OCI-LY3 (cell line): ENCODE measurements around the gene IFNGR2.

Experiments used
- H2AFZ ChIP-seq: fragments of 200-600, 300-600 bp; shearing (Covaris generic); 2 replicates; pipeline ENCODE4 v1.6.0; 2014; ENCODE audit warnings: antibody characterized with exemption, low read depth, low read length
- H3K27ac ChIP-seq: fragments of 200-600, 300-600 bp; sonication (generic); 2 replicates; pipeline ENCODE4 v1.5.1; 2014; ENCODE audit warnings: mild to moderate bottlenecking, low read length, moderate library complexity, mixed read lengths
- H3K27me3 ChIP-seq: fragments of 200-600, 300-600 bp; sonication (generic); 2 replicates; pipeline ENCODE4 v1.6.1; 2014; ENCODE audit warnings: low read depth, low read length, mixed read lengths
- H3K36me3 ChIP-seq: fragments of 200-600, 300-600 bp; sonication (generic); replicated peaks from 2 replicates; pipeline ENCODE3; 2014; ENCODE audit warnings: low read depth, low read length, mixed read lengths
- H3K4me1 ChIP-seq: fragments of 300-600, 200-600 bp; sonication (generic); 2 replicates; pipeline ENCODE4 v1.6.1; 2014; ENCODE audit warnings: low read length, mixed read lengths
- H3K4me2 ChIP-seq: fragments of 200-600, 300-600 bp; sonication (generic); 2 replicates; pipeline ENCODE4 v1.6.1; 2014; ENCODE audit warnings: low read length, mixed read lengths
- H3K4me3 ChIP-seq: fragments of 300-600, 200-600 bp; sonication (generic); 2 replicates; pipeline ENCODE4 v1.5.1; 2014; ENCODE audit warnings: antibody characterized with exemption, mild to moderate bottlenecking, low read length, moderate library complexity
- H3K79me2 ChIP-seq: fragments of 300-600, 200-600 bp; shearing (Covaris generic); 2 replicates; pipeline ENCODE4 v1.6.1; 2014; ENCODE audit warnings: mild to moderate bottlenecking, low read length, mixed read lengths
- H3K9ac ChIP-seq: fragments of 300-600, 200-600 bp; shearing (Covaris generic); 2 replicates; pipeline ENCODE4 v1.6.0; 2014; ENCODE audit warnings: mild to moderate bottlenecking, low read length, moderate library complexity
- H3K9me3 ChIP-seq: fragments of 200-600, 300-600 bp; shearing (Covaris generic); 2 replicates; pipeline ENCODE4 v1.6.1; 2014; ENCODE audit warnings: low read length, mixed read lengths; ENCODE audit not compliant: insufficient read depth
- H4K20me1 ChIP-seq: fragments of 200-600, 300-600 bp; sonication (generic); 2 replicates; pipeline ENCODE4 v1.6.1; 2016; ENCODE audit warnings: low read length, mixed read lengths; ENCODE audit not compliant: insufficient read depth
- CTCF ChIP-seq: fragments of 200-600, 300-600 bp; sonication (generic); IDR thresholded peaks from 2 replicates; pipeline ENCODE4 v1.5.1; 2014; ENCODE audit warnings: antibody characterized with exemption, low read length, low read depth
- EZH2phosphoT487 ChIP-seq: fragments of 200-600 bp; shearing (Covaris generic); IDR thresholded peaks from 2 replicates; pipeline ENCODE4 v1.6.1; 2018; ENCODE audit warnings: antibody characterized with exemption, mixed run types, low read depth

The IFNGR2 gene

GRCh38 chr21:33451634-33452071, 48.4 kb downstream of the IFNGR2 start:
- Histone ChIP-seq H3K27me3 (no peaks in the 10 kb centered on the region), H3K27ac (no peak overlapping the region), H3K4me1 (peaks cover 9% of the 10 kb centered on the region), H4K20me1 (no peaks in the 10 kb centered on the region), H3K79me2 (no peaks in the 10 kb centered on the region), H3K9ac (no peak overlapping the region), H3K9me3 (no peaks in the 10 kb centered on the region), H2AFZ (no peak overlapping the region), H3K4me3 (no peak overlapping the region), H3K4me2 (no peak overlapping the region), H3K36me3 (no peaks in the 10 kb centered on the region)
- TF ChIP-seq CTCF (no peak), EZH2phosphoT487 (no peak)

- no peak overlapping the region for H3K4me2 ChIP-seq
- H3K27ac ChIP-seq = no peak overlapping the region
- H3K4me1 ChIP-seq = peaks cover 9% of the 10 kb centered on the region
- H4K20me1 ChIP-seq = no peaks in the 10 kb centered on the region
- H3K9ac ChIP-seq = no peak overlapping the region
- H3K79me2 ChIP-seq = no peaks in the 10 kb centered on the region
- H3K4me3 ChIP-seq = no peak overlapping the region
- no peaks in the 10 kb centered on the region for H3K36me3 ChIP-seq
- H2AFZ ChIP-seq = no peak overlapping the region
- no peaks in the 10 kb centered on the region for H3K27me3 ChIP-seq
- H3K9me3 ChIP-seq = no peaks in the 10 kb centered on the region
- TF ChIP-seq EZH2phosphoT487 (no peak), CTCF (no peak)
Observed at GRCh38 chr21:33452362-33452761, 49.1 kb downstream of the IFNGR2 start.

GRCh38 chr21:33455686-33456446, 52.7 kb downstream of the IFNGR2 start:
- no peak overlapping the region for H3K27ac ChIP-seq
- H3K79me2 ChIP-seq = no peaks in the 10 kb centered on the region
- no peaks in the 10 kb centered on the region for H3K9me3 ChIP-seq
- H3K27me3 ChIP-seq = no peaks in the 10 kb centered on the region
- peak overlapping the region; percentile 13; the same call in 1 of the 2 replicates for H3K4me2 ChIP-seq
- H3K4me1 ChIP-seq = peaks cover 9% of the 10 kb centered on the region
- H3K36me3 ChIP-seq = no peaks in the 10 kb centered on the region
- no peaks in the 10 kb centered on the region for H4K20me1 ChIP-seq
- H3K4me3 ChIP-seq = no peak overlapping the region
- no peak overlapping the region for H3K9ac ChIP-seq
- TF ChIP-seq CTCF (no peak), EZH2phosphoT487 (no peak)
- no peak overlapping the region for H2AFZ ChIP-seq

GRCh38 chr21:33458861-33459260, 55.6 kb downstream of the IFNGR2 start:
- Histone ChIP-seq H3K4me2 (no peak overlapping the region), H3K27me3 (no peaks in the 10 kb centered on the region), H3K36me3 (no peaks in the 10 kb centered on the region), H3K4me3 (no peak overlapping the region), H3K27ac (no peak overlapping the region), H3K4me1 (peaks cover 9% of the 10 kb centered on the region), H2AFZ (no peak overlapping the region), H3K79me2 (no peaks in the 10 kb centered on the region), H4K20me1 (no peaks in the 10 kb centered on the region), H3K9me3 (no peaks in the 10 kb centered on the region), H3K9ac (no peak overlapping the region)
- TF ChIP-seq EZH2phosphoT487 = no peak
- TF ChIP-seq CTCF = no peak
